Astrocyte (in vitro differentiated cells and primary cell): ENCODE measurements around the gene GJA10.

Source experiments
- CTCF ChIP-seq: IDR thresholded peaks from 2 replicates; pipeline ENCODE4 v1.5.1; 2011; ENCODE audit warnings: low read depth, mild to moderate bottlenecking, inconsistent platforms, low read length, moderate library complexity; ENCODE audit not compliant: insufficient read depth
- EZH2 ChIP-seq: IDR thresholded peaks from 2 replicates; pipeline ENCODE4 v1.6.1; 2012; ENCODE audit warnings: mild to moderate bottlenecking, low read length, inconsistent platforms; ENCODE audit not compliant: insufficient read depth

- TF ChIP-seq CTCF (no peak), EZH2 (no peak)
Observed at GRCh38 chr6:89862698-89863097, 31.6 kb upstream of the GJA10 start.
